Loucy (cell line): ENCODE data around the gene CDPF1.

Experiments
- H2AFZ ChIP-seq: fragments of 200-600 bp; sonication (generic); 2 replicates; pipeline ENCODE4 v1.6.0; 2016; ENCODE audit warnings: antibody characterized with exemption, mild to moderate bottlenecking, low read length, moderate library complexity
- H3F3A ChIP-seq: fragments of 200-600 bp; 2 replicates; pipeline ENCODE4 v1.6.0; 2016; ENCODE audit warnings: antibody characterized with exemption, low read depth, mild to moderate bottlenecking
- H3K27me3 ChIP-seq: fragments of 200-600 bp; sonication (generic); 2 replicates; pipeline ENCODE4 v1.6.1; 2014; ENCODE audit warnings: low read length, mild to moderate bottlenecking; ENCODE audit not compliant: insufficient read depth, poor library complexity, severe bottlenecking
- H3K36me3 ChIP-seq: fragments of 200-600 bp; sonication (generic); 2 replicates; pipeline ENCODE4 v1.6.1; 2016; ENCODE audit warnings: low read length; ENCODE audit not compliant: insufficient read depth
- H3K4me1 ChIP-seq: fragments of 200-600 bp; sonication (generic); 2 replicates; pipeline ENCODE4 v1.5.1; 2014; ENCODE audit warnings: low read length, mild to moderate bottlenecking; ENCODE audit not compliant: insufficient read depth, poor library complexity, severe bottlenecking
- H3K4me2 ChIP-seq: fragments of 200-600 bp; sonication (generic); 2 replicates; pipeline ENCODE4 v1.6.0; 2014; ENCODE audit warnings: antibody characterized with exemption, low read length, low read depth, mild to moderate bottlenecking; ENCODE audit not compliant: poor library complexity, severe bottlenecking
- H3K4me3 ChIP-seq: fragments of 200-600 bp; sonication (generic); 2 replicates; pipeline ENCODE4 v1.5.1; 2014; ENCODE audit warnings: low read length, mild to moderate bottlenecking, mixed read lengths; ENCODE audit not compliant: poor library complexity, severe bottlenecking
- H3K79me2 ChIP-seq: fragments of 200-600 bp; sonication (generic); 2 replicates; pipeline ENCODE4 v1.6.1; 2014; ENCODE audit warnings: low read length; ENCODE audit not compliant: insufficient read depth
- H3K9ac ChIP-seq: fragments of 200-600 bp; sonication (generic); 2 replicates; pipeline ENCODE4 v1.6.0; 2014; ENCODE audit warnings: mild to moderate bottlenecking, low read depth, low read length, moderate library complexity; ENCODE audit not compliant: poor library complexity, severe bottlenecking
- H3K9me2 ChIP-seq: fragments of 200-600 bp; sonication (generic); replicated peaks from 2 replicates; pipeline ENCODE4 v1.6.1; 2016; ENCODE audit warnings: low read depth, low read length, mixed read lengths
- H3K9me3 ChIP-seq: fragments of 200-600 bp; sonication (generic); 2 replicates; pipeline ENCODE4 v1.6.1; 2014; ENCODE audit warnings: mild to moderate bottlenecking, antibody characterized with exemption, low read length, low read depth; ENCODE audit not compliant: insufficient read depth
- H4K20me1 ChIP-seq: fragments of 200-600 bp; sonication (generic); 2 replicates; pipeline ENCODE4 v1.6.0; 2014; ENCODE audit warnings: antibody characterized with exemption, low read length, mild to moderate bottlenecking; ENCODE audit not compliant: insufficient read depth, poor library complexity, severe bottlenecking
- EZH2phosphoT487 ChIP-seq: fragments of 200-600 bp; IDR thresholded peaks from 2 replicates; pipeline ENCODE4 v1.6.1; 2018; ENCODE audit warnings: antibody characterized with exemption, mild to moderate bottlenecking, moderate library complexity, borderline replicate concordance
- TF ChIP-seq, protein P1 (sequence below): fragments of 200-600 bp; sonication (generic); conservative IDR thresholded peaks from 2 replicates; pipeline ENCODE4 v1.5.1; 2014; ENCODE audit warnings: mild to moderate bottlenecking, antibody characterized with exemption, low read length

CDPF1 gene

DNA sequence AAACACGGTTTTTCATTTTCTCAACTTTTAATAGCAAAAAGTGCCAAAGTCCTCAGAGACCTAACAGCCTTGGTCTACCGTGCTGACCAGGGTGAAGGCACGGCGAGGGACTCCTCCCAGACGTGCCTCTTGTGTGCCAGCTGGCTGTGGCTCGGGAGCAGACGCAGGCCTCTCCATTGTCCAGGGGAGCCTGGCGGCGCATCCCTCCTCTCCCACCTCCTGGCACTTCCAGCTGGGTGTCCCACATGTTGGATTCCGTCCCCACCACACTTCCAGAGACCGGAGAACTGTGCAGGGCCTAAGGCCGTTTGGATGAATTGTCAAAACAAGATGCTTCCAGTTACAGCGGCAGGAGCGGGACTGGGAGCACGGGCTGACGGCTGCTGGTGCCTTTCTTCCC is 11.6 kb downstream of the CDPF1 start:
- Histone ChIP-seq H3K9me2 (no peaks in the 10 kb centered on the region), H3K27me3 (no peaks in the 10 kb centered on the region), H2AFZ (no peak overlapping the region), H3F3A (peaks cover 16% of the 10 kb centered on the region), H3K4me3 (no peak overlapping the region), H3K79me2 (peaks cover 24% of the 10 kb centered on the region; the same call in 1 of the 2 replicates), H3K36me3 (peaks cover 17% of the 10 kb centered on the region; the same call in 1 of the 2 replicates), H4K20me1 (no peaks in the 10 kb centered on the region), H3K4me2 (peak overlapping the region; percentile 47), H3K4me1 (peaks cover 81% of the 10 kb centered on the region), H3K9me3 (no peaks in the 10 kb centered on the region), H3K9ac (peak overlapping the region; percentile 59)
- TF ChIP-seq EZH2phosphoT487: no peak
- TF ChIP-seq, protein P1, sequence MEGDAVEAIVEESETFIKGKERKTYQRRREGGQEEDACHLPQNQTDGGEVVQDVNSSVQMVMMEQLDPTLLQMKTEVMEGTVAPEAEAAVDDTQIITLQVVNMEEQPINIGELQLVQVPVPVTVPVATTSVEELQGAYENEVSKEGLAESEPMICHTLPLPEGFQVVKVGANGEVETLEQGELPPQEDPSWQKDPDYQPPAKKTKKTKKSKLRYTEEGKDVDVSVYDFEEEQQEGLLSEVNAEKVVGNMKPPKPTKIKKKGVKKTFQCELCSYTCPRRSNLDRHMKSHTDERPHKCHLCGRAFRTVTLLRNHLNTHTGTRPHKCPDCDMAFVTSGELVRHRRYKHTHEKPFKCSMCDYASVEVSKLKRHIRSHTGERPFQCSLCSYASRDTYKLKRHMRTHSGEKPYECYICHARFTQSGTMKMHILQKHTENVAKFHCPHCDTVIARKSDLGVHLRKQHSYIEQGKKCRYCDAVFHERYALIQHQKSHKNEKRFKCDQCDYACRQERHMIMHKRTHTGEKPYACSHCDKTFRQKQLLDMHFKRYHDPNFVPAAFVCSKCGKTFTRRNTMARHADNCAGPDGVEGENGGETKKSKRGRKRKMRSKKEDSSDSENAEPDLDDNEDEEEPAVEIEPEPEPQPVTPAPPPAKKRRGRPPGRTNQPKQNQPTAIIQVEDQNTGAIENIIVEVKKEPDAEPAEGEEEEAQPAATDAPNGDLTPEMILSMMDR: no peak

GRCh38 chr22:46237453-46238124 is 12.5 kb downstream of the CDPF1 start:
- no peak overlapping the region for H3K4me3 ChIP-seq
- H4K20me1 ChIP-seq: no peaks in the 10 kb centered on the region
- no peaks in the 10 kb centered on the region for H3K27me3 ChIP-seq
- H2AFZ ChIP-seq: no peak overlapping the region
- H3K4me2 ChIP-seq: no peak overlapping the region
- H3K9me3 ChIP-seq: no peaks in the 10 kb centered on the region
- peaks cover 17% of the 10 kb centered on the region; the same call in 1 of the 2 replicates for H3K79me2 ChIP-seq
- peaks cover 16% of the 10 kb centered on the region for H3F3A ChIP-seq
- H3K36me3 ChIP-seq: peaks cover 17% of the 10 kb centered on the region; the same call in 1 of the 2 replicates
- peak overlapping the region; percentile 59 for H3K9ac ChIP-seq
- TF ChIP-seq, protein P1: no peak
- TF ChIP-seq EZH2phosphoT487: no peak
- H3K9me2 ChIP-seq: no peaks in the 10 kb centered on the region
- peaks cover 81% of the 10 kb centered on the region for H3K4me1 ChIP-seq

DNA sequence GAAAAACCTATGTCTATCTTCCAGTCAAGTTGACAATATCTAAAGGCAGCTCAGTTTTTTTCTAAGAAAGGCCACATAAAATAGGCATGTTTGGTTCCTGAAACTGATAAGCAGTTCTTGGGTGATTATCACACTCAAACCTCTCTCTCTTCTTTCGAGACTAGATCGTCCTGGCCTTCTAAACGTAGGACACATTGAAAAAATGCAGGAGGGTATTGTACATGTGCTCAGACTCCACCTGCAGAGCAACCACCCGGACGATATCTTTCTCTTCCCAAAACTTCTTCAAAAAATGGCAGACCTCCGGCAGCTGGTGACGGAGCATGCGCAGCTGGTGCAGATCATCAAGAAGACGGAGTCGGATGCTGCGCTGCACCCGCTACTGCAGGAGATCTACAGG is 15.1 kb downstream of the CDPF1 start:
- Histone ChIP-seq H3F3A (peaks cover 1% of the 10 kb centered on the region; the same call in 1 of the 2 replicates), H3K27me3 (no peaks in the 10 kb centered on the region)

More for the DNA sequence above, 15.1 kb downstream of the CDPF1 start:
- peak overlapping the region; percentile 51 for H3K9ac ChIP-seq
- no peak overlapping the region for H3K4me2 ChIP-seq
- peaks cover 15% of the 10 kb centered on the region; the same call in 1 of the 2 replicates for H3K79me2 ChIP-seq
- H3K4me1 ChIP-seq: peaks cover 64% of the 10 kb centered on the region
- no peaks in the 10 kb centered on the region for H4K20me1 ChIP-seq
- H3K4me3 ChIP-seq: no peak overlapping the region
- TF ChIP-seq, protein P1: no peak
- no peak for TF ChIP-seq EZH2phosphoT487
- no peaks in the 10 kb centered on the region for H3K9me3 ChIP-seq
- H2AFZ ChIP-seq: no peak overlapping the region
- H3K9me2 ChIP-seq: no peaks in the 10 kb centered on the region
- H3K36me3 ChIP-seq: peaks cover 23% of the 10 kb centered on the region; the same call in 1 of the 2 replicates
